Measurements from ENCODE around the gene PRKCSH. TPM values are rescaled to one million over a fixed set of nuclear protein-coding genes. Genes with fewer than 3 reads are reported as not detected.
A peak's percentile ranks its signal among the peaks of the same experiment; 100 is the strongest.
"Not testable (repeated sequence)": the region's sequence is repeated elsewhere in the genome, so short reads cannot be mapped to it uniquely, and the experiment has no call there.

Gene PRKCSH
- total and polyA plus RNA-seq, 5 donors: 80.1 to 158 (median 132) TPM

DNA sequence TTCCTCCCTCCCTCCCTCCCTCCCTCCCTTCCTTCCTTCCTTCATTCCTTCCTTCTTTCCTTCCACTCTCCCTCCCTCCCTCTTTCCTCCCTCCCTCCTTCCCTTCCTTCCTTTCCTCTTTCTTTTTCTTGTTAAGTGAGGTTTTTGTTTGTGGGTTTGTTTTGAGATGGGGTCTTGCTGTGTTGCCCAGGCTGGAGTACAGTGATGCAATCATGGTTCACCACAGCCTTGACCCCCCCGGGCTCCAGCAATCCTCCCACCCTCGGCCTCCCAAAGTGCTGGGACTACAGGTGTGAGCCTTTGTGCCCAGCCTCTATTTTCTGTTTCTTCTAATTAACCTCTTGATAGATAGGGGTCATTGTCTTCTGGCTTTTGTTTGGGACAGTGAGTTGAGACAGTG lies 26.0 kb downstream of the PRKCSH start:
- Histone ChIP-seq H3K27me3 (ENCODE audit: control insufficient read depth, insufficient read depth) (no peaks in the 10 kb centered on the region), H3K4me3 (ENCODE audit: low read length) (no peak overlapping the region), H3K4me1 (ENCODE audit: control insufficient read depth, insufficient read depth, low read length) (no peaks in the 10 kb centered on the region), H3K9me3 (ENCODE audit: control insufficient read depth, low read length) (no peaks in the 10 kb centered on the region), H3K27ac (ENCODE audit: low read length) (no peak overlapping the region)
- WGBS: 78% methylated on average over 2 of the region's 2 CpGs
- ATAC-seq (no peak), DNase-seq (no peak)
- intact Hi-C loops (cut with DNase I): no loop called here

DNA sequence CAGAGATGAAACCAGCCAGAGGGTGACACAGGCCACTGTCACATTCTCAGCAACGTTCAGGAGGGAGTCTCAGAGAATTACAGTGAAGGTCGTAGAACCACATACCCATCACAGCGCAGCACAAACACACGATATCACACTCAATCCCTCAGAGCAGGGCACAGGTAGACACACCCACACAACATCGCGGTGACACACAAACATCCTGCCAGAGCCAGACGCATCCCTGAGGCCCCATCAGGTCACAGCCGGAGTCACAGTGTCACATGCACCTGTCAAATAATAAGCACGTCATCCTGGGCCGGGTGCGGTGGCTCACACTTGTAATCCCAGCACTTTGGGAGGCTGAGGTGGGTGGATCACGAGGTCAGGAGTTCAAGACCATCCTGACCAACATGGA lies 28.0 kb downstream of the PRKCSH start:
- 71% methylated on average over 12 of the region's 12 CpGs for WGBS

DNA sequence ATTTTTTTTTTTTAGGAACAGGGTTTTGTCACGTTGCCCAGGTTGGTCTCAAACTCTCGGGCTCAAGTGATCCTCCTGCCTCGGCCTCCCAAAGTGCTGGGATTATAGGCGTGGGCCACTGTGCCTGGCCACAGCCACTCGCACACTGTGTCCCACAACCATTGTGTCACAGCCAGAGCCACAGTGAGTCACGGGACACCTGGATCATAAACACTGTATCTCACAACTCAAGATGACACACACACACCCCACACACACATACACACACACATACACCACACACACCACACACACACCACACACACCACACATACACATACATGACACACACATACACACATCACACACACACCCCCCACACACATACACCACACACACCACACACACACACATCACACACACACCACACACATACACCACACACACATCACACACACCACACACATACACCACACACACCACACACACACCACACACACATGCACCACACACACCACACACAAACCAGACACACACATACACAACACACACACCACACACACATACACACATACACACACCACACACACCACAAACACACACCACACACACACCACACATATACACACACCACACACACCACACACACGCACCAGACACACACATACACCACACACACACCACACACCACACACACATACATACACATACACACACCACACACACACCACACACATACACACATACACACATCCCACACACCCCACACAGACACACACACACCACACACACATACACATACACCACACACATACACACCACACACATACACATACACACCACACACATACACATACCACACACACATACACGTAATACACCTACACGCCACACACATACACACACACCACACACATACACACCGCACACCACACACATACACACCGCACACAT lies 29.2 kb downstream of the PRKCSH start:
- DNase-seq (no peak), ATAC-seq (peak in 1 of 2 donors; percentile 10)
- H3K27ac ChIP-seq (ENCODE audit: low read length): no peak overlapping the region
- H3K9me3 ChIP-seq (ENCODE audit: control insufficient read depth, low read length): no peaks in the 10 kb centered on the region
- intact Hi-C loops (cut with DNase I): no loop called here
- no peaks in the 10 kb centered on the region for H3K27me3 ChIP-seq (ENCODE audit: control insufficient read depth, insufficient read depth)
- no peak overlapping the region for H3K4me3 ChIP-seq (ENCODE audit: low read length)
- 87% methylated on average over 11 of the region's 11 CpGs for WGBS
- H3K4me1 ChIP-seq (ENCODE audit: control insufficient read depth, insufficient read depth, low read length): no peaks in the 10 kb centered on the region

More for the DNA sequence above, 28.0 kb downstream of the PRKCSH start:
- H3K4me1 ChIP-seq (ENCODE audit: control insufficient read depth, insufficient read depth, low read length): no peaks in the 10 kb centered on the region
- ATAC-seq: no peak
- no peak for DNase-seq
- intact Hi-C loops (cut with DNase I): no loop called here
- H3K27ac ChIP-seq (ENCODE audit: low read length): no peak overlapping the region
- H3K27me3 ChIP-seq (ENCODE audit: control insufficient read depth, insufficient read depth): no peaks in the 10 kb centered on the region
- H3K9me3 ChIP-seq (ENCODE audit: control insufficient read depth, low read length): no peaks in the 10 kb centered on the region
- H3K4me3 ChIP-seq (ENCODE audit: low read length): no peak overlapping the region

DNA sequence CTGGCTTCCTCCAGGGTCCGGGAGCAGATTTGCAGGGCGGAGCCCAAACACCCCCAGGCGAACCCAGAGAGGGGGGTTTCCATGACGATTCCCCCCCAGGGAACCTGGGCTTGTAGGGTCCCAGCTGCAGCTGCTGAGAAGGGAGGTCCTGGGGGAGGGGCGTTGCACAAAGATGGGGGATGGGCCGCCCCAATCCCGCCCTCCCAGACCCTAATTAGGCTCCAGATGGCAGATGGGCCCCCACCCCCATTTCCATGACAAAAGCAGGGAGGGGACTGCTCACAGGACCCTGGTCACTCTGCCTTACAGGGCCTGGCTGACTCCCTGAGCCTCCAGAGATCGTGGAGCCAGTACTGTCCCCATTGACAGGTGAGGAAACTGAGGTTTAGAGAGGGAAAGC lies 30.2 kb downstream of the PRKCSH start:
- Histone ChIP-seq H3K27ac (ENCODE audit: low read length) (no peak overlapping the region), H3K27me3 (ENCODE audit: control insufficient read depth, insufficient read depth) (no peaks in the 10 kb centered on the region), H3K4me3 (ENCODE audit: low read length) (no peak overlapping the region), H3K4me1 (ENCODE audit: control insufficient read depth, insufficient read depth, low read length) (no peaks in the 10 kb centered on the region), H3K9me3 (ENCODE audit: control insufficient read depth, low read length) (no peaks in the 10 kb centered on the region)
- 39% methylated on average over 8 of the region's 8 CpGs for WGBS
- intact Hi-C loops (cut with DNase I): no loop called here
- DNase-seq (no peak), ATAC-seq (no peak)

DNA sequence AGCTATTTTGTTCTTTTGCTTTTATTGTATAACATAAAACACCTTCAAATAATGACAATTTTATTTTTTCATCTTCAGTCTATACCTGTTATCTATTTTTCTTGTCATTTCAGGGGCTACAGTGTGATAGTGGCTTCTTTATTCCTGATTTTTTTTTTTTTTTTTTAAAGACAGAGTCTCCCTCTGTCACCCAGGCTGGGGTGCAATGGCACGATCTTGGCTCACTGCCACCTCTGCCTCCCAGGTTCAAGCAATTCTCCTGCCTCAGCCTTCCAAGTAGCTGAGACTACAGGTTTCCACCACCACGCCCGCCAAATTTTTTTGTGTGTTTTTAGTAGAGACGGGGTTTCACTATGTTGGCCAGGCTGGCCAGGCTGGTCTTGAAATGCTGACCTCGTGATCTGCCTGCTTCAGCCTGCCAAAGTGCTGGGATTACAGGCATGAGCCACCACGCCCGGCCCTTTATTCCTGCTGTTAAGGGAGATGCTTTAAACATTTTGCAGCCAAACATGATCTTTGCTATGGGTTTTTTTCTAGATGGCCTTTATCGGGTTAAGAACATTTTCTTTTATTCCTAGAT lies 32.9 kb downstream of the PRKCSH start:
- H3K4me3 ChIP-seq (ENCODE audit: low read length); intact Hi-C loops (cut with DNase I); DNase-seq; H3K27me3 ChIP-seq (ENCODE audit: control insufficient read depth, insufficient read depth); H3K4me1 ChIP-seq (ENCODE audit: control insufficient read depth, insufficient read depth, low read length); H3K9me3 ChIP-seq (ENCODE audit: control insufficient read depth, low read length); H3K27ac ChIP-seq (ENCODE audit: low read length); ATAC-seq: not testable (repeated sequence)
- 69% methylated on average over 8 of the region's 8 CpGs for WGBS

DNA sequence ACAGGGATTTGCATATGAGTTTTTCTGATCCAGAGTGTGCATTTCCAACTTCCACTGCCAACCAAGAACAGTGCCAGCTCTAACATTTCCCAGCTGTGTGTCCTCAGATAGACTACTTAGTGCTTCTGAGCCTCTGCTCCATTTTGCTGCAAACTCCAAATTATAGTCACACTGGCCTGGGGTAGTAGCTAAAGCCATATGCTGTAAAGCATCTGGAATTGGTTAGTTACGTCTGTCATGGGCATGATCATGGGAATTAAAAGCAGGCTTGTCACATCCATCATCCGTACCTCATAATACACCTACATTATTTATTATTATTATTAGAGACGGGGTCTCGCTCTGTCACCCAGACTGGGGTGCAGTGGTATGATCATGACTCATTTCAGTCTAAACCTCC lies 38.3 kb downstream of the PRKCSH start:
- ATAC-seq: no peak
- whole genome bisulfite sequencing: 81% methylated on average over 4 of the region's 4 CpGs

DNA sequence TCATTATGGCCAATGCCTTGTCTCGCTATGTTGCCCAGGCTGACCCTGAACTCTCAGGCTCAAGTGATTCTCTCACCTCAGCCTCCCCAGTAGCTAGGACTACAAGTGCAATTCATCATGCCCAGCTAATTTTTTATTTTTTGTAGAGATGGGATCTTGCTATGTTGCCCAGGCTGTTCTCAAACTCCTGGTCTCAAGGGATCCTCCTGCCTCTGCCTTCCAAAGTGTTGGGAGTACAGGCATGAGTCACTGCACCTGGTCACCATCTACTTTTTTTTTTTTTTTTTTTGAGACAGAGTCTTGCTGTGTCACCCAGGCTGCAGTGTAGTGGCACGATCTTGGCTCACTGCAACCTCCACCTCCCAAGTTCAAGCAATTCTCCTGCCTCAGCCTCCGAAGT lies 39.9 kb downstream of the PRKCSH start:
- intact Hi-C loops (cut with DNase I): not testable (repeated sequence)

More for the DNA sequence above, 38.3 kb downstream of the PRKCSH start:
- H3K4me3 ChIP-seq (ENCODE audit: low read length): no peak overlapping the region
- no peak overlapping the region for H3K27ac ChIP-seq (ENCODE audit: low read length)
- intact Hi-C loops (cut with DNase I): no loop called here
- H3K4me1 ChIP-seq (ENCODE audit: control insufficient read depth, insufficient read depth, low read length): no peaks in the 10 kb centered on the region
- no peak for DNase-seq
- H3K9me3 ChIP-seq (ENCODE audit: control insufficient read depth, low read length): no peaks in the 10 kb centered on the region
- no peaks in the 10 kb centered on the region for H3K27me3 ChIP-seq (ENCODE audit: control insufficient read depth, insufficient read depth)

DNA sequence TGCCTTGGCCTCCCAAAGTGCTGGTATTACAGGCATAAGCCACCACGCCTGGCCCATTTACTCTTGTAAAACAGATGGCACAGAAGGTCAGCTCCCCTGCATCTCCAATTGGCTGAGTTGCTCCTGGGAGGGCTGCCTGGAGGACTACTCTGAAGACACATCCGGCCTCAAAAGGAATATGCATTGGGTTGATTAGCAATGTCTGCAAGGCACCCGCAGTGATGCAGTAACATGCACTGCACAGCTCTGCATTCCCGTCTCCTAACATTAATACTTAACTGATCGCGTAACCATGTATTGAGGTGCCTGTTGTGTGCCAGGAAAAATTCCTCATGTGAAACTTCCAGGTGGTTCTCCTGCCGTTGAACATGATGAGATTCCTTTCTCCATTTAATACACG lies 40.4 kb downstream of the PRKCSH start:
- DNase-seq (no peak), ATAC-seq (no peak)
- Histone ChIP-seq H3K4me3 (ENCODE audit: low read length) (no peak overlapping the region), H3K27me3 (ENCODE audit: control insufficient read depth, insufficient read depth) (no peaks in the 10 kb centered on the region), H3K9me3 (ENCODE audit: control insufficient read depth, low read length) (no peaks in the 10 kb centered on the region), H3K4me1 (ENCODE audit: control insufficient read depth, insufficient read depth, low read length) (no peaks in the 10 kb centered on the region), H3K27ac (ENCODE audit: low read length) (no peak overlapping the region)
- intact Hi-C loops (cut with DNase I): no loop called here
- WGBS: 78% methylated on average over 8 of the region's 8 CpGs

More for the DNA sequence above, 39.9 kb downstream of the PRKCSH start:
- not testable (repeated sequence) for H3K4me1 ChIP-seq (ENCODE audit: control insufficient read depth, insufficient read depth, low read length); H3K9me3 ChIP-seq (ENCODE audit: control insufficient read depth, low read length); H3K27ac ChIP-seq (ENCODE audit: low read length); H3K4me3 ChIP-seq (ENCODE audit: low read length); H3K27me3 ChIP-seq (ENCODE audit: control insufficient read depth, insufficient read depth); DNase-seq; ATAC-seq
- 90% methylated on average over 3 of the region's 3 CpGs for WGBS

DNA sequence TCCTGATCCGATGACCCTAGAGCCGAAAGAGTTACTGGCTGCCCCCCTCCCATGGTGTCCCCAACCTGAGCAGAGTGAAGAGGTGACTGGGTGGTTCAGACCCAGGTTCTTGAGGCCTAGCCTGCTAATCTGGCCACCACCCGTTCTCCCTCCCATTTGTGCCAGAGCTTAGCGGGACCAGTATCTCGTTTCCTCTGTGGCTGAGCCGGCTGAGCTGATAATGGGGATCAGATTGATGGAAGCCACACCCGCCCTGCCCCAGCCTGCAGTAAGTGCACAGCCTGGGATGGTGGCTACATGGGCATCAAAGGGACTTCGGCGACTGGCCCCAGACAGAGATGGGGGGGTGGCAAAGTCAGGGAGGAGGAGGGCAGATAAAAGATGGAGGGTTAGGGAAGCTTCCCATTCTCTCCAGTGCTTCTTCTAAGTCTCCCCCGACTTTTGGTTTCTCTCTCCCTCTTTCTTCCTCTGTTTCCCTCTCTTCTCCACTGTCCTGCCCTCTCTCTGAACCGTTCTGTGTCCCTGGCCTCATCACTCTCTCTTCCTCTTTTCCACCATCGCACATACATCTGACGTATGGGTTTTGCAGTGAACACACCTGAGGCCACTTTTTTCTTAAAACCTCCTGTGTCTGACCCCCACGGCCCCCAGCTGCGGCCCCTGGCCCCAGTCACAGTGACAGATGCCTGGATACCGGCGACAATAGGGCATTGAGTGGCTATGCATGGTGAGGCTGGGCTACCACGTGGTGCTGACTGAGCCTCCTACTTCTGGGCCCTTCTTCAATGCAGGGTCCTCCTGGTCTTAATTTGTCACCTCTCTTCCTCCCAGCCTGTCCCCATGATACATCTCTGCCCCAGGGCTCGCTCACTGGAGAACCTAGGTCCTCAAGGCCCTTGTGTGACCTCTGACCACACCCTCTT lies 43.0 kb downstream of the PRKCSH start:
- 54% methylated on average over 19 of the region's 19 CpGs for WGBS
- no peaks in the 10 kb centered on the region for H3K27me3 ChIP-seq (ENCODE audit: control insufficient read depth, insufficient read depth)
- ATAC-seq: no peak

DNA sequence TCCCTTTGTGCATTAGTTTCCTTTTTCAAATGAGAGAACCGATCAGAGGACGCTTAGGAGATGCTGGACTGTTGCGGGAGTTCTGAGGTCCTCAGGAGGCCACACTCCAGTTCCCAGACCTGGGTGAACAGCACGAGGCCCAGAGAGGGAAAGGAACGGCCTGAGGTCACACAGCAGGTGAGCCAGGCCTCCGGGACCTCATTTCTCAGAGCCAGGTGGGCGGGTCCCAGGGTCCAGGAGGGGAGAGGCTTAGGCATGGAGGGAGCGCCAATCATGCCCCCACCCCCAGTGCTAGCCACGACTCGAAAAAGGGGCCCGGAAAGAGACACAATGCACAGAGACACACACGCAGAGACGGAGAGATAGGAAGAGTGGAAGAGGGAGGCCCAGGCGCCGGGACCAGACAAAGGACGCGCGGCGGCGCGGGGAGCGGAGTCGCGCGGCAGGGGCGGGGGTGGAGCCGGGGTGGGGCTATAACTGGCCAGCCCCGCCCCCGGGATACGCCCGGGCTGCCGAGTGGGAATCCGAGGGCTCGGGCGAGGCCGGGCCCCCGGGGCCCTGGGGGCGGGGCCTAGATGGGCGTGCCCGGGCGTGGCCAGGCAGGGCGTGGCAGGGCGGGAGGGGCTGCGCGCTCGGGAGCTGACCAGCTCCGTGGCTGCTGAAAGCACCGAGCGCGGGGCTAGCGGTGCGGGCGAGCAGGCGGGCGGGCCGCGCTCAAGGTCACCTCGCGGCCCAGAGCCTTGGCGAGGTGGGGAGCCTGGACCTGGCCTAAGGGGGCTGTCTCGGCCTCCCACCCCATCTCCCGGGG lies 43.9 kb downstream of the PRKCSH start:
- ATAC-seq: peak; percentile 3 to 14
- WGBS: 18% methylated on average over 62 of the region's 62 CpGs

More for the DNA sequence above, 43.0 kb downstream of the PRKCSH start:
- no peak overlapping the region for H3K4me3 ChIP-seq (ENCODE audit: low read length)
- H3K27ac ChIP-seq (ENCODE audit: low read length): no peak overlapping the region
- no peaks in the 10 kb centered on the region for H3K9me3 ChIP-seq (ENCODE audit: control insufficient read depth, low read length)
- intact Hi-C loops (cut with DNase I): no loop called here
- peaks cover 1% of the 10 kb centered on the region for H3K4me1 ChIP-seq (ENCODE audit: control insufficient read depth, insufficient read depth, low read length)
- DNase-seq: no peak

More for the DNA sequence above, 43.9 kb downstream of the PRKCSH start:
- intact Hi-C loops (cut with DNase I): no loop called here
- H3K4me1 ChIP-seq (ENCODE audit: control insufficient read depth, insufficient read depth, low read length): peaks cover 1% of the 10 kb centered on the region
- H3K4me3 ChIP-seq (ENCODE audit: low read length): peak overlapping the region; percentile 11
- no peaks in the 10 kb centered on the region for H3K9me3 ChIP-seq (ENCODE audit: control insufficient read depth, low read length)
- no peak overlapping the region for H3K27ac ChIP-seq (ENCODE audit: low read length)
- no peaks in the 10 kb centered on the region for H3K27me3 ChIP-seq (ENCODE audit: control insufficient read depth, insufficient read depth)
- peak; percentile 50 to 75 (median 71) for DNase-seq
